Pulmonary artery endothelial cell (primary cell): ENCODE measurements around the gene CLEC18B. TPM values are rescaled to one million over a fixed set of nuclear protein-coding genes. Genes with fewer than 3 reads are reported as not detected.
"Not testable (repeated sequence)": the region's sequence is repeated elsewhere in the genome, so short reads cannot be mapped to it uniquely, and the experiment has no call there.

Experiments
- DNase-seq: peaks from one replicate; pipeline ENCODE4 v3.0.0-alpha.2; 2011; ENCODE audit warnings: low read depth, low spot score
- total RNA-seq: library from RNA; depleted of rRNA; stranded (reverse); fragments of >200 nt; gene quantifications from 2 replicates; pipeline ENCODE4 v1.2.3, GENCODE V29; 2014

The CLEC18B gene
- total RNA-seq, 1 donor from 2014 or later, result not detected

DNA sequence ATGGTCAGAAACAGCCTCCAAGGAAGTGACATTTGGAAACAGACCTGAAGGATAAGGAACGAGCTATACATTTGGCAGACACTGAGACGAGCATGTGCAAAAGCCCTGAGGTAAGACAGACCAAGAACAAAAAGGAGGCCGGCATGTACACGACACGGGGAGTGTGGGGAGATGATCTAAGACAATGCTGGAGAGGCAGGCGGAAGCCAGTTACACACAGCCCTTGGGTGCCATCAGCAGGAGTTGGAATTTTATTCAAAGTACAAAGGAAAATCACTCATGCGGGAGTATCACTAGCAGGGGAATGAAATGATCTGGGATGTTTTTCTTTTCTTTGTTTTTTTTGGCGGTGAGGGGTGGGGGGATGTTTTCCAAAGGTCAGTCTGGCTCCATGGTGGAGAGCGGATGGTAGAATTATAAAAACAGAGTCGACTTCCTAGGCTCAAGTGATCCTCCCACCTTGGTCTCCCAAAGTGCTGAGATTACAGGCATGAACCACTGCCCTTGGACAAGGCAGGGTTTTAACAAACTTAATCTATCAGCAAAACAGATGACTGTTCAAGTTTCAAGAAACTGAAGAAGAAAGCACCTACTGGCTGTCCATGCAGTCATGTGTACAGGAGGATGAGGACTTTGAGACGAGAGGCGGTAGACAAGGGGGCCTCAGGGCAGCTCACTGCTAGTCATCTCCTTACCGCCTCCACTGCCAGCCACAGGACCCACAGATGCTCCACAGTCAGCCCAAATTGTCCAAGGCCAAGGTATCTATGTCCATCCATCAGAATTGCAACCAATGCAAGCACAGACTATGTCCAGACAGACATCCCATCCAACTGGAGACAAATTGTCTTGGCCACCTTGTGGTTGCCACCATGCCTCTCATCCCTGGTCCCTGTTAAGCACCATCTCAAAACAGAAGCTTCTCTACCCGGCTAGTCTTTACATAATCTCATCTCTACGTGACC, 59.4 kb downstream of the CLEC18B start:
- DNase-seq, result not testable (repeated sequence)

Other genes with a start within 250 kb of the CLEC18B start
- gene PSMD7, start 124.7 kb downstream of the CLEC18B start, total RNA-seq, result 118 and 152 TPM in 2 replicates
- 0.33 TPM in 1 of 2 replicates, not detected in the other for gene NPIPB15, start 45.2 kb downstream of the CLEC18B start, total RNA-seq
- 112 and 156 TPM in 2 replicates for gene GLG1, start 185.6 kb upstream of the CLEC18B start, total RNA-seq
- 31.7 and 35.5 TPM in 2 replicates for gene RFWD3, start 245.4 kb upstream of the CLEC18B start, total RNA-seq